Activated naive CD4-positive, alpha-beta T cell treated with anti-CD3 and anti-CD28 coated beads, Interleukin-2, amount 50 U/mL, for 72 hours (primary cell): Measurements from ENCODE around the gene COL4A1. TPM values are rescaled to one million over a fixed set of nuclear protein-coding genes. Genes with fewer than 3 reads are reported as not detected.

Source experiments
- ATAC-seq, 2 donors: fragments of 150-1000 bp; cut with Tn5 transposase; 2 replicates each; pipeline ENCODE4 v1.10.0; 2021; ENCODE audit warnings: mild to moderate bottlenecking in 2 of 2, moderate library complexity in 2 of 2
- DNase-seq, 2 donors: peaks; one replicate each; pipeline ENCODE4 v3.0.0; 2021 to 2022; ENCODE audit warnings: low spot score in 2 of 2
- H3K27ac Mint-ChIP-seq, 2 donors: one replicate each; pipeline ENCODE4 v1.8.0; 2022; ENCODE audit warnings: mild to moderate bottlenecking in 2 of 2, mixed read lengths in 2 of 2
- H3K36me3 Mint-ChIP-seq, 2 donors: one replicate each; pipeline ENCODE4 v1.8.0; 2022; ENCODE audit warnings: mixed read lengths in 2 of 2
- H3K9me3 Mint-ChIP-seq, 2 donors: one replicate each; pipeline ENCODE4 v1.8.0; 2022; ENCODE audit warnings: mixed read lengths in 2 of 2
- total RNA-seq, 2 donors: library from RNA; stranded (reverse); gene quantifications; one replicate each; pipeline ENCODE4 v1.2.3, GENCODE V29; 2022

The COL4A1 gene
- total RNA-seq, 2 donors from 2014 or later = 0.14 TPM; not detected in 1

DNA sequence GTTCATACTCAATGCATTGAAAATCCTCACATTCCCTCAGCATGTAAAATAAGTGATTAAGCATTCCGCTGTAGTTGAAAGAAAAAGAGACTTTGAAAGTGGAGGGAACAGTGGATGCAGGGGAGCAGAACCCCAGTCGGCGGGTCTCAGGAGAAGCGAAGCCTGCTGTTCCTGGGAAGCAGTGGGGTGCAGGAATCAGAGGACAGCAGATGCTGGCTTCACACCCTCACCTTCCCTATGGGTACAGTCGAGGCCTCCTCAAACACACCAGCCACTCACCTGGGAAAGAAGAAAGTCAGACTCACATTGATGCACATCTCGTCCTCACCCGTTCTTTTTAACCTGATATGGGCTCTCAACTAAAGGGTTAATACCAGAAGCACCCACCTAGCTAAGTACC, 38.3 kb upstream of the COL4A1 start:
- no peak overlapping the region for H3K27ac Mint-ChIP-seq
- DNase-seq (no peak), ATAC-seq (no peak)
- peaks cover 0 to 16% of the 10 kb centered on the region in 2 donors for H3K36me3 Mint-ChIP-seq
- H3K9me3 Mint-ChIP-seq = no peaks in the 10 kb centered on the region

GRCh38 chr13:110344320-110344719, 37.4 kb upstream of the COL4A1 start:
- DNase-seq (no peak), ATAC-seq (no peak)
- Mint-ChIP-seq H3K27ac (no peak overlapping the region), H3K36me3 (peaks cover 0 to 20% of the 10 kb centered on the region in 2 donors), H3K9me3 (no peaks in the 10 kb centered on the region)

DNA sequence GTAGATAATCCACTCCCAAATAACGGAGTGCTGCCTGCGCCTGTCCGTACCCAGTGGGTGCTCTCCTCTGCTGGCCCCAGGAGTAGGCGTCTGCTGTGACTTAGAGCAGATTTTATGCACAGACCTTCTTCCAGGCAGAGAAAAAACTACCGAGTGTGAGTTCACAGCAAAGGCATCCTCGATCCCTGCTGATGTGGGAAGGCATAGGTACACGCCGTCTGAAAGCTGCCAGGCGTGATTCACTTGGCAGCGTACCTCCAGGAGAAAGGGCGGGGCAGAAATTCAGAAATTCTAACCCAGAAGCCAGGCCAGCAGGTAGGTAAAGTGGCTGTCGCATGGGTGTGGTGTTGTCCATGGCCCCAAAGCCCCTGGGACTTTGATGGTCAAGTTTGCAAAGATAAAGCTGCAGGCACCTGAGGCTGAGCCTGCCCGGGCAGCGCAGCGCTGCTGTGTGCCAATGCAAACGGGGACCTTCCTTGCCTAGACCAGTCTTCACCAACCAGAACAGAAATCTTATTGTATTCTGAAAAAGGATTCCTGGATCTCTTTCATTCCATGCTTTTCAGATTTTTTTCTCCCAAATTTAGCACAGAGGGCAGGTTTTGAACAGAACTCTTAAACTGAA, 36.4 kb upstream of the COL4A1 start:
- DNase-seq (no peak), ATAC-seq (no peak)
- Mint-ChIP-seq H3K36me3 (peaks cover 0 to 26% of the 10 kb centered on the region in 2 donors), H3K9me3 (no peaks in the 10 kb centered on the region), H3K27ac (no peak overlapping the region)

- H3K36me3 Mint-ChIP-seq = peaks cover 0 to 26% of the 10 kb centered on the region in 2 donors
- DNase-seq (no peak), ATAC-seq (no peak)
- no peak overlapping the region for H3K27ac Mint-ChIP-seq
- no peaks in the 10 kb centered on the region for H3K9me3 Mint-ChIP-seq
Observed at GRCh38 chr13:110342474-110342873, 35.5 kb upstream of the COL4A1 start.

DNA sequence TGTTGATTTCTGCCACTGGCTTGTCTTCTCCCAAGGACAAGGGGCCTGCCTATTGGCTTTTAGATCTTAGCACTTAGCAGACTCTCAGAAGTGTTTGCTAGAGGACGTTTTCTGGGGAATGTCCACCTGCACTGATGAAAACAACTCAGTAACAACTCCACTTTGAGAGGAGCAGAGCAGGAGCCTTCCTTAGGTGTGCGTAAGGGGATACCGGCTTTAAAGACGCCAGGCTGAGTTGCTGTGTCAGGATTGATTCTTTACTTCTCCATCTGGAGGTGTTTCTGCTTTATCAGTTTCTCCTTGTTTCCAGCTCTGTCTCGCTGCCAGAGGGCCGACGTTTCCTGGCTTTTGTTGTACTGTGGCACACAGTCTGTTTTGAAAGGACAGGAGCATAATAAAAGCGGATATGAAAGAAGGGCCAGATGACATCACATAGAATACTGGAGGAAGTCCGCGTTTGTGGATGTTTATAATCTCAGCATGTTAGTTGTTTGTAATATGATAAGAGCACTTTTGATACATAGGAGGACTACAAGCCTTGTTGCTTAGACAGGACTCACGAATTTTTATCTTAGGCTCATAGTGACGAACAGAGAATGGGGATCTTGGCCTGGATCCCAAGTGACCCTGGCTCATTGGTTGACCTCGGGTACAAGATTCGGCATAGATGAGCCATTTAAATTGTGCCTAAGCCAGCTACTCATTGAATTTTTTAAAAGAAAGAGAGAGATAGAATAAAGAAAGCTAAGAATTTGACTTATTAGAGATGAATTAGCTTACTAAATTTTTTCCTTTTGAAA, 34.7 kb upstream of the COL4A1 start:
- DNase-seq = no peak
- no peaks in the 10 kb centered on the region for H3K9me3 Mint-ChIP-seq
- peaks cover 0 to 26% of the 10 kb centered on the region in 2 donors for H3K36me3 Mint-ChIP-seq
- no peak for ATAC-seq
- H3K27ac Mint-ChIP-seq = peak overlapping the region in 1 of 2 donors; percentile 57

- peak overlapping the region; percentile 57 to 62 for H3K27ac Mint-ChIP-seq
- ATAC-seq (peak; percentile 93 to 96), DNase-seq (peak; percentile 54 to 74)
- H3K9me3 Mint-ChIP-seq = no peaks in the 10 kb centered on the region
- peaks cover 0 to 26% of the 10 kb centered on the region in 2 donors for H3K36me3 Mint-ChIP-seq
Observed at GRCh38 chr13:110340812-110341444, 34.0 kb upstream of the COL4A1 start.

GRCh38 chr13:110339975-110340550, 33.1 kb upstream of the COL4A1 start:
- DNase-seq = no peak
- ATAC-seq = no peak
- Mint-ChIP-seq H3K9me3 (peaks cover 0 to 5% of the 10 kb centered on the region in 2 donors), H3K36me3 (peaks cover 5 to 26% of the 10 kb centered on the region in 2 donors), H3K27ac (peak overlapping the region; percentile 57 to 89)

DNA sequence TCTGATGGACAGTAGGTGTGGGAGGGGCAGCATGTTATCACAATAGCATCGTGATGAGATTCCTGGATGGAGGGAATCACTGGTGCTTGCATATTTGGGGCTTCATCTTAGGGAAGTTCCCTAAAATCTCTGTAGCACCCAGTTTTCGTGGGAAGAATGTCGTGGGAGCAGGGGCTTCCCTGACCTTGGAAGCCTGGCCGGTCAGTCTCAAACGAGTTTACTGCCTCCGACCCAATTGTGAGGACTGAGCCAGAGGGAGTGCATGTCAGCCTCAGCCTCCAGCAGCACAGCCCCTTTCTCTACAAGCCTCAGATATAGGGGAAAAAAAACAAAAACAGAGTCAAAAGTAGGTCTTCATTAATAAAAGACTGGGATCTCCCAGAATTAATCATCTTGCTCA, 32.3 kb upstream of the COL4A1 start:
- Mint-ChIP-seq H3K36me3 (peaks cover 8 to 26% of the 10 kb centered on the region in 2 donors), H3K27ac (no peak overlapping the region), H3K9me3 (peaks cover 0 to 8% of the 10 kb centered on the region in 2 donors)

DNA sequence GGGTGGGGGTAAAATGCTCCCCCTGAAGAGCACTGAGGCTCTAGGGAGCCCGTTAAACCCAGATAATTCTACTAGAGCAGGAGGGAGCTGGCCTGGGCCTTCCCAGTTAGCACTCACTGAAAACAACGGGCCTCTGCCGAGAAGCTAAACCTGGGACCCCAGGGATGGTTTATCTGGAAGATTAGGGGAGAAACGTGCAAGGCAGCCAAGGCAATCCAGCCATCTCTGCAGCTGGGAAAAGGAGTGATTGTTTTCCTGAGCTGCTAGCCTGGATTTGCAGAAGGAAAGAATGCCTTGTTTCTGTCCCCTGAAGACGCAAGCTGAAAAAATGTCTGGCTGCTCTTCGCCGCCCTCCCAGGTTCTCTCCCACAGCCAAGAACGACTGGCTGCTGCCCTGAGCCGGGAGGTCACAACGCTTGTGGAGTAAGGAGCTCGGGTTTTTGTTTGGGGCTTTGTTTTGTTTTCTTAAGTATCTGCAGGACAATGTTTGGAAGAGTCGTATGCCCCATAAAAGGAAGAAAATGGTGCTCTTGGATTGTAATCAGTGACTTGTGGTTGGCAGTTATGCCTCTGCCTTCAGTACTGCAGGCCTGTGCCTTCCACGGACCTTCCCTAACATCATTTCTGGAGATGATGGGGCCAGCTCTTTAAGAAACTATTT, 31.6 kb upstream of the COL4A1 start:
- peaks cover 8 to 26% of the 10 kb centered on the region in 2 donors for H3K36me3 Mint-ChIP-seq
- H3K27ac Mint-ChIP-seq = no peak overlapping the region
- no peak for ATAC-seq
- no peak for DNase-seq
- peaks cover 0 to 8% of the 10 kb centered on the region in 2 donors for H3K9me3 Mint-ChIP-seq

More for the DNA sequence above, 32.3 kb upstream of the COL4A1 start:
- ATAC-seq (no peak), DNase-seq (no peak)

- Mint-ChIP-seq H3K9me3 (peaks cover 0 to 8% of the 10 kb centered on the region in 2 donors), H3K27ac (no peak overlapping the region), H3K36me3 (peaks cover 8 to 26% of the 10 kb centered on the region in 2 donors)
- DNase-seq (no peak), ATAC-seq (no peak)
Observed at GRCh38 chr13:110337247-110337646, 30.3 kb upstream of the COL4A1 start.

- DNase-seq = no peak
- Mint-ChIP-seq H3K36me3 (peaks cover 8 to 23% of the 10 kb centered on the region in 2 donors), H3K9me3 (peaks cover 0 to 8% of the 10 kb centered on the region in 2 donors), H3K27ac (no peak overlapping the region)
- no peak for ATAC-seq
Observed at GRCh38 chr13:110336681-110337080, 29.7 kb upstream of the COL4A1 start.

- Mint-ChIP-seq H3K9me3 (peaks cover 0 to 8% of the 10 kb centered on the region in 2 donors), H3K36me3 (peaks cover 8 to 17% of the 10 kb centered on the region in 2 donors), H3K27ac (no peak overlapping the region)
- DNase-seq (no peak), ATAC-seq (no peak)
Observed at GRCh38 chr13:110336108-110336507, 29.2 kb upstream of the COL4A1 start.

DNA sequence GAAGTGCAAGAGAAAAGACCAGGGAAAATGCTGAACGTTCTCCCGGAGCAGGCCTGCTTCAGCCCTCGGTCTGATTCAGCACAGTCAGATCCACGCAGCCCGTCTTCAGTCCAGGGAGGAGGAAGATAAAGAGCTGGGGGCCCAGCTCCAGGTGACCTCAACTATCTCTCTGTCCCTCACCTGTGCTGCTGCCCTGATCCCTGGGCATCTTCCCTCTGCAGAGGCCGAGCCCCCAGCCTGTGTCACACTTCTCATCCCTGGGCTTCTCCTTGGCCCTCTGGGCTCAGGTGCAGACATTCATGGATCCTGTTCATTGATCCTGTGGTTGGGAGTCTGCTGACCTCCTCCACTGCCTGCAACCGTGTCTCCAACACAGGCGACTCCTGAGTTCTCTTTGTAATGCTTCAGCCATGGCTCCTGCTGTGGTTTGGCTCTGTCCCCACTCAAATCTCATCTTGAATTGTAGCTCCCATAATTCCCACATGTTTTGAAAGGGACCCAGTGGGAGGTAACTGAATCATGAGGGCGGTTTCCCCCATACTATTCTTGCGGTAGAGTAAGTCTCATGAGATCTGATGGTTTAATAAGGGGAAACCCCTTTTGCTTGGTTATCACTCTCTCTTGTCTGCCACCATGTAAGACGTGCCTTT, 28.0 kb upstream of the COL4A1 start:
- Mint-ChIP-seq H3K27ac (no peak overlapping the region), H3K36me3 (peaks cover 7 to 8% of the 10 kb centered on the region in 2 donors), H3K9me3 (peaks cover 0 to 8% of the 10 kb centered on the region in 2 donors)
- DNase-seq = no peak
- ATAC-seq = no peak

- H3K27ac Mint-ChIP-seq = no peak overlapping the region
- H3K9me3 Mint-ChIP-seq = peaks cover 0 to 8% of the 10 kb centered on the region in 2 donors
- DNase-seq (no peak), ATAC-seq (no peak)
- peaks cover 5 to 8% of the 10 kb centered on the region in 2 donors for H3K36me3 Mint-ChIP-seq
Observed at GRCh38 chr13:110334256-110334655, 27.3 kb upstream of the COL4A1 start.

- no peak for ATAC-seq
- Mint-ChIP-seq H3K9me3 (peaks cover 0 to 8% of the 10 kb centered on the region in 2 donors), H3K36me3 (peaks cover 1 to 8% of the 10 kb centered on the region in 2 donors), H3K27ac (no peak overlapping the region)
- DNase-seq = no peak
Observed at GRCh38 chr13:110333837-110334236, 26.9 kb upstream of the COL4A1 start.

GRCh38 chr13:110332750-110333149, 25.8 kb upstream of the COL4A1 start:
- no peak for DNase-seq
- ATAC-seq = no peak

More at GRCh38 chr13:110332750-110333149, 25.8 kb upstream of the COL4A1 start:
- no peak overlapping the region for H3K27ac Mint-ChIP-seq
- H3K9me3 Mint-ChIP-seq = peaks cover 0 to 8% of the 10 kb centered on the region in 2 donors
- H3K36me3 Mint-ChIP-seq = peaks cover 0 to 8% of the 10 kb centered on the region in 2 donors
